Body of pancreas (tissue), 4 donors: ENCODE measurements around the gene LY6G6F. TPM values are rescaled to one million over a fixed set of nuclear protein-coding genes. Genes with fewer than 3 reads are reported as not detected.

ENCODE experiments used
- ATAC-seq: fragments of 150-250 bp; one replicate; pipeline ENCODE4 v1.9.1; 2016
- DNase-seq, 4 donors: peaks; one replicate each; pipeline ENCODE4 v3.0.0-alpha.2; 2019
- H3K27ac ChIP-seq, 4 donors: fragments of 200-600 bp; sonication (generic); 1 replicate in 3 of 4; 2 replicates in 1 of 4; pipeline versions ENCODE4 v1.5.1 to v1.6.1; 2016 to 2019; ENCODE audit warnings: mild to moderate bottlenecking in 1 of 4, mixed read lengths in 1 of 4, moderate library complexity in 1 of 4
- H3K27me3 ChIP-seq, 2 donors: fragments of 200-600 bp; sonication (generic); one replicate each; pipeline ENCODE4 v1.6.0; 2016; ENCODE audit warnings: mild to moderate bottlenecking in 1 of 2
- H3K36me3 ChIP-seq, 2 donors: fragments of 200-600 bp; sonication (generic); replicated peaks in 1 of 2; 2 replicates each; pipeline ENCODE4 v1.5.1; 2016; ENCODE audit warnings: low read depth in 2 of 2; ENCODE audit not compliant: insufficient read depth in 1 of 2
- H3K4me1 ChIP-seq: fragments of 200-600 bp; sonication (generic); one replicate; pipeline ENCODE4 v1.6.0; 2016
- H3K4me3 ChIP-seq, 2 donors: fragments of 200-600 bp; sonication (generic); 1 replicate in 1 of 2; 2 replicates in 1 of 2; pipeline ENCODE4 v1.5.1; 2016 to 2019
- H3K9me3 ChIP-seq, 3 donors: fragments of 200-600 bp; sonication (generic); 1 replicate in 2 of 3; 2 replicates in 1 of 3; pipeline ENCODE4 v1.5.1; 2016
- POLR2A ChIP-seq, 3 donors: fragments of 450-650 bp; IDR thresholded peaks; one replicate each; pipeline ENCODE4 v1.6.1; 2016; ENCODE audit warnings: antibody characterized with exemption in 3 of 3, mild to moderate bottlenecking in 2 of 3
- WGBS, 2 donors: methylation state at CpG; one replicate each; pipeline ENCODE4 v1.1.5; 2017; 5-methylcytosine and 5-hydroxymethylcytosine counted together
- intact Hi-C: fragments of 100-400 bp; cut with DNase I; formaldehyde crosslinking; loops from one replicate; pipeline ENCODE4 v1.15.1; 2023
- total RNA-seq, 2 donors: library from RNA; depleted of rRNA; stranded (reverse); fragments of >200 nt; gene quantifications; one replicate each; pipeline ENCODE4 v1.1.0, GENCODE V29; 2016
- TF ChIP-seq, protein P1 (sequence below), 7 experiments: fragments of 450-650 bp in 4 of 7; fragments of 200-600 bp in 3 of 7; sonication (generic) in 3 of 7; IDR thresholded peaks; one replicate each; pipeline ENCODE4 v1.5.1; 2016 to 2019; ENCODE audit warnings: antibody characterized with exemption in 7 of 7

The LY6G6F gene
- total RNA-seq, 2 donors from 2014 or later: not detected

DNA sequence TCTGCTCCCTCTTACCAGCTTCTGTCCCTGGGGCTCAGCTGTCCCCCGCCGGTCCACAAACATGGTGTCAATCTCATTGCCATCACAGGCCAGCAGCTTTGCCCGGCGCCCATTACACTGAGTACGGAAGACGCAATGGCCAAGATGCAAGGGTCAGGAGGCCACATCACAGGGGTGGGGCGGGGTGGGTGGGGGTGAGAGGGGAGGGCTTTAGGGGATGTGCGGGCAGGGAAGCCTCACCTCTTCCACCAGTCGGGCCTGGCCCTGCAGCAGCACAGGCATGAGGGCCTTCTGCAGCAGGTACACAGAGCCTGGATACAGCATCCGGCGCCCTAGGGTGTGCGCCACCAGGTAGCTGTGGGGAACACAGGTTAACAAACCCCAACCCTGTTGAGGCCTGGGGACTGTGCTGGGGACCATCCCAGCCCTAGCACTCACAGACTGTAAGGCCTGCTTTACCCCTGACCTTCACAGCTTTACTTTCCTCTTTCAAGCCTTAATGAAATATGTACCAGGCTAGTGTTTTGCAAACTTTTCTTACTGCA lies 15.0 kb upstream of the LY6G6F start:
- Histone ChIP-seq H3K36me3 (peaks cover 0 to 15% of the 10 kb centered on the region in 2 donors), H3K4me1 (no peaks in the 10 kb centered on the region), H3K27me3 (no peaks in the 10 kb centered on the region), H3K9me3 (no peaks in the 10 kb centered on the region), H3K27ac (no peak overlapping the region), H3K4me3 (no peak overlapping the region)
- intact Hi-C loops: no loop called here
- no peak for TF ChIP-seq POLR2A (IDR thresholded peaks at IDR 0.05)
- TF ChIP-seq, protein P1, sequence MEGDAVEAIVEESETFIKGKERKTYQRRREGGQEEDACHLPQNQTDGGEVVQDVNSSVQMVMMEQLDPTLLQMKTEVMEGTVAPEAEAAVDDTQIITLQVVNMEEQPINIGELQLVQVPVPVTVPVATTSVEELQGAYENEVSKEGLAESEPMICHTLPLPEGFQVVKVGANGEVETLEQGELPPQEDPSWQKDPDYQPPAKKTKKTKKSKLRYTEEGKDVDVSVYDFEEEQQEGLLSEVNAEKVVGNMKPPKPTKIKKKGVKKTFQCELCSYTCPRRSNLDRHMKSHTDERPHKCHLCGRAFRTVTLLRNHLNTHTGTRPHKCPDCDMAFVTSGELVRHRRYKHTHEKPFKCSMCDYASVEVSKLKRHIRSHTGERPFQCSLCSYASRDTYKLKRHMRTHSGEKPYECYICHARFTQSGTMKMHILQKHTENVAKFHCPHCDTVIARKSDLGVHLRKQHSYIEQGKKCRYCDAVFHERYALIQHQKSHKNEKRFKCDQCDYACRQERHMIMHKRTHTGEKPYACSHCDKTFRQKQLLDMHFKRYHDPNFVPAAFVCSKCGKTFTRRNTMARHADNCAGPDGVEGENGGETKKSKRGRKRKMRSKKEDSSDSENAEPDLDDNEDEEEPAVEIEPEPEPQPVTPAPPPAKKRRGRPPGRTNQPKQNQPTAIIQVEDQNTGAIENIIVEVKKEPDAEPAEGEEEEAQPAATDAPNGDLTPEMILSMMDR (IDR thresholded peaks at IDR 0.05): no peak
- DNase-seq (no peak), ATAC-seq (no peak)
- 98 to 100% methylated on average over 6 to 12 of the region's 12 CpGs for WGBS, 2 donors

DNA sequence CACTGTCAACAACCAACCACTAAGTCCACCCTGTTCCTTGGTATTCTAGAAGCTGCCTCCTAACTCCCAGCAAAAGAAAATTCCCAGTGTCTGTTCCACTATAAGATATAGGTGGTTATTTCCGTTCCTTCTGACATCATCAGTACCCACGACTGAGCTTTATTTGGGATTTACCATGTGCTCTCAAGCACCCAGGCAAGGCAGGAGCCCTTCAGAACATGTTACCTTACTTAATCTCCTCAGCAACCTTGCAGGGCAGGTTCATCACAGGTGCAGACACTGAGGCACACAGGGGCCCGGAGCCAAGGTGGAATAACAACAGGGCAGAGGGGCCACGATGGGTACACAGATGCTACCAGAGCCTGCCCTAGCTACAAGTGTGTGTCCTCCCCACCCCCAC lies 14.3 kb upstream of the LY6G6F start:
- DNase-seq: no peak
- no peak for TF ChIP-seq POLR2A (IDR thresholded peaks at IDR 0.05)
- TF ChIP-seq, protein P1 (IDR thresholded peaks at IDR 0.05): no peak
- Histone ChIP-seq H3K4me1 (no peaks in the 10 kb centered on the region), H3K36me3 (peaks cover 0 to 17% of the 10 kb centered on the region in 2 donors), H3K27me3 (no peaks in the 10 kb centered on the region), H3K27ac (no peak overlapping the region), H3K9me3 (no peaks in the 10 kb centered on the region), H3K4me3 (no peak overlapping the region)
- WGBS, 2 donors: 87 to 96% methylated on average over 3 to 4 of the region's 4 CpGs
- ATAC-seq: no peak
- intact Hi-C loops: no loop called here

DNA sequence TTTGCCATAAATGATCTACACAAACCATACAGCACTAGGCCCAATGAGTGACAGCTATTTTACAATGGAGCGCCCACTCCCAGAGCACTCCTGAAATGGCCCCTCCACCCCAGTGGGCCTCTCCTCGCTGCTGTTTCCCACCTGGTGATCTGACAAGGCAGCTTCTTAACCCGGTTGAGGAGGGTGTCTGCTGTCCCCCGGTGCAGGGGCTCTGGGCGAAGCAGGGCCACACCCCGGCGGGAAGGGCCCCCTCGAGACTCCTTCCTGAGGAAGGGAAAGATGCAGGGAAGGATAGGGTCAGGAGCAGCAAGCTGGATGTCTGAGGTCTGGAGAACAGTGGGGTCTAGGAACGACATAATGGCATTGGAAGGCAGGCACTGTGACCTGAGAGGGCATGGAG lies 13.8 kb upstream of the LY6G6F start:
- Histone ChIP-seq H3K9me3 (no peaks in the 10 kb centered on the region), H3K4me3 (no peak overlapping the region), H3K27ac (no peak overlapping the region), H3K36me3 (peaks cover 0 to 15% of the 10 kb centered on the region in 2 donors), H3K4me1 (no peaks in the 10 kb centered on the region), H3K27me3 (no peaks in the 10 kb centered on the region)
- intact Hi-C loops: no loop called here
- ATAC-seq (no peak), DNase-seq (no peak)
- TF ChIP-seq, protein P1 (IDR thresholded peaks at IDR 0.05): no peak
- no peak for TF ChIP-seq POLR2A (IDR thresholded peaks at IDR 0.05)
- WGBS, 2 donors: 87 to 95% methylated on average over 9 of the region's 9 CpGs

DNA sequence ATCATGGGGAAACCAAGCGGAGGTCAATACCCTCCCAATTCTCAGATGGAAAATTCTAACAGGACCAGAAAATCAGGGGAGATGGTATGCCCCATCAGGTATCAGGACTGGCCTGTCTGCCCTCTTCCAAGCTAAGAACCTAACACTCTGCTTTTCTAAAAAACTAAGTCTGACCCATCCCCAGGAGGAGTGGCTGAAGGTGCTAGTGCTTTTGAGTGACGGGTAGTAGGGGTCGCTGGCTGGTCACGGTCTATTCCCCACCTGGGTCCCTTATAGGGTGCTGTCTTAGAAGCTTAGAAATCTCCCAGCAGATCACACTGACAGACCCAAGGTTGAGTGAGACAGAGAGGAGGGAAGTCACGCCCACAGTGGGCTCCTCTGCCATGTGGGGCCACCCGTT lies 13.1 kb upstream of the LY6G6F start:
- intact Hi-C loops: no loop called here
- ATAC-seq: no peak
- 90 to 91% methylated on average over 6 of the region's 6 CpGs for WGBS, 2 donors

More for the DNA sequence above, 13.1 kb upstream of the LY6G6F start:
- Histone ChIP-seq H3K27me3 (no peaks in the 10 kb centered on the region), H3K36me3 (peaks cover 0 to 10% of the 10 kb centered on the region in 2 donors), H3K27ac (no peak overlapping the region), H3K9me3 (no peaks in the 10 kb centered on the region), H3K4me3 (no peak overlapping the region), H3K4me1 (no peaks in the 10 kb centered on the region)
- no peak for DNase-seq
- no peak for TF ChIP-seq POLR2A (IDR thresholded peaks at IDR 0.05)
- TF ChIP-seq, protein P1 (IDR thresholded peaks at IDR 0.05): no peak
